GM23338 (cell line): ENCODE measurements around the gene CIPC.

Experiments
- CREB1 ChIP-seq: fragments of 250-450 bp; sonication (Bioruptor Pico); IDR thresholded peaks from 2 replicates; pipeline ENCODE4 v1.5.0; 2020; ENCODE audit warnings: low read depth, mild to moderate bottlenecking, moderate library complexity
- CTCF ChIP-seq, 2 experiments: fragments of 200-600 bp in 1 of 2; sonication (generic) in 1 of 2; conservative IDR thresholded peaks; 2 replicates each; pipeline versions ENCODE4 v1.5.1 to v1.6.1; 2016 to 2017; ENCODE audit warnings: antibody characterized with exemption in 2 of 2, low read depth in 2 of 2, mild to moderate bottlenecking in 2 of 2, moderate library complexity in 1 of 2
- ETS1 ChIP-seq: IDR thresholded peaks from 2 replicates; pipeline ENCODE4 v1.6.1; 2016; ENCODE audit warnings: antibody characterized with exemption
- EZH2 ChIP-seq: fragments of 200-600 bp; sonication (generic); IDR thresholded peaks from one replicate; pipeline ENCODE4 v1.8.0; 2017; ENCODE audit warnings: antibody characterized with exemption, mild to moderate bottlenecking, low read depth; ENCODE audit not compliant: unreplicated experiment
- EZH2phosphoT487 ChIP-seq: fragments of 200-600 bp; sonication (generic); IDR thresholded peaks from one replicate; pipeline ENCODE4 v1.8.1; 2018; ENCODE audit warnings: antibody characterized with exemption; ENCODE audit not compliant: unreplicated experiment
- JUNB ChIP-seq: IDR thresholded peaks from one replicate; pipeline ENCODE4 v1.6.1; 2016; ENCODE audit warnings: antibody characterized with exemption; ENCODE audit not compliant: unreplicated experiment
- POLR2AphosphoS5 ChIP-seq: IDR thresholded peaks from 2 replicates; pipeline ENCODE4 v1.6.1; 2016; ENCODE audit warnings: antibody characterized with exemption, low read depth
- REST ChIP-seq: IDR thresholded peaks from one replicate; pipeline ENCODE4 v1.6.1; 2018; ENCODE audit warnings: antibody characterized with exemption; ENCODE audit not compliant: unreplicated experiment
- STAT1 ChIP-seq: IDR thresholded peaks from one replicate; pipeline ENCODE4 v1.6.1; 2016; ENCODE audit warnings: antibody characterized with exemption; ENCODE audit not compliant: unreplicated experiment
- ZNF114 ChIP-seq: fragments of 250-450 bp; sonication (Bioruptor Pico); IDR thresholded peaks from 2 replicates; pipeline ENCODE4 v1.5.0; 2020; ENCODE audit warnings: mild to moderate bottlenecking, moderate library complexity
- ZNF331 ChIP-seq: fragments of 250-450 bp; sonication (Bioruptor Pico); IDR thresholded peaks from 2 replicates; pipeline ENCODE4 v1.5.0; 2020; ENCODE audit warnings: low read depth, mild to moderate bottlenecking, moderate library complexity

GRCh38 chr14:77092676-77093075 lies 5.4 kb upstream of the CIPC start:
- TF ChIP-seq CTCF (conservative IDR thresholded peaks at IDR 0.05; ENCODE audit: low read depth in 2 of 2) = no peak
- TF ChIP-seq ZNF331 (CRISPR knock-in tag) = no peak
- no peak for TF ChIP-seq CREB1 (CRISPR knock-in tag)
- TF ChIP-seq EZH2 = no peak
- no peak for TF ChIP-seq ETS1
- no peak for TF ChIP-seq REST
- no peak for TF ChIP-seq EZH2phosphoT487
- TF ChIP-seq POLR2AphosphoS5 = no peak
- TF ChIP-seq JUNB = no peak
- TF ChIP-seq STAT1 = no peak
- no peak for TF ChIP-seq ZNF114 (CRISPR knock-in tag)
